CD4-positive, alpha-beta T cell (primary cell): Measurements from ENCODE around the gene ARHGDIB. TPM values are rescaled to one million over a fixed set of nuclear protein-coding genes. Genes with fewer than 3 reads are reported as not detected.
A peak's percentile ranks its signal among the peaks of the same experiment; 100 is the strongest.

Experiments
- ATAC-seq: fragments of 200-7000 bp; cut with Tn5 transposase; one replicate; pipeline ENCODE4 v1.10.0; 2022; ENCODE audit warnings: mild to moderate bottlenecking; ENCODE audit not compliant: poor library complexity
- CTCF ChIA-PET: fragments of 350-600 bp; sonication (Branson Sonifier 250); formaldehyde crosslinking; loops from one replicate; lab custom pipeline; 2021; ENCODE audit warnings: antibody characterized with exemption, inconsistent platforms; lab: Charles Lee
- POLR2A ChIA-PET: fragments of 350-600 bp; sonication (Branson Sonifier 250); formaldehyde crosslinking; loops from one replicate; lab custom pipeline; 2021; ENCODE audit warnings: antibody characterized with exemption, inconsistent platforms; lab: Charles Lee
- DNase-seq, 14 experiments: peaks; one replicate each; pipeline ENCODE4 v3.0.0-alpha.2; 2013 to 2020; ENCODE audit warnings: mixed read lengths in 2 of 14
- H3K27ac ChIP-seq, 2 donors: one replicate each; pipeline versions ENCODE4 v1.5.1 to v1.7.0; 2013; ENCODE audit warnings: low read length in 2 of 2, low read depth in 1 of 2, mild to moderate bottlenecking in 1 of 2
- H3K27me3 ChIP-seq, 2 experiments: 1 replicate in 1 of 2; 2 replicates in 1 of 2; pipeline versions ENCODE4 v1.6.1 to v1.7.0; 2013; ENCODE audit warnings: low read length in 2 of 2, control low read depth in 1 of 2, mild to moderate bottlenecking in 1 of 2, moderate library complexity in 1 of 2; ENCODE audit not compliant: insufficient read depth in 2 of 2, control insufficient read depth in 1 of 2
- H3K36me3 ChIP-seq: one replicate; pipeline ENCODE4 v1.6.1; 2013; ENCODE audit warnings: low read length, control low read depth; ENCODE audit not compliant: insufficient read depth
- H3K4me1 ChIP-seq: one replicate; pipeline ENCODE4 v1.6.1; 2013; ENCODE audit warnings: low read length, control low read depth; ENCODE audit not compliant: insufficient read depth
- H3K4me3 ChIP-seq: one replicate; pipeline ENCODE4 v1.5.1; 2013; ENCODE audit warnings: mild to moderate bottlenecking, low read length, moderate library complexity
- H3K9me3 ChIP-seq, 2 experiments: 1 replicate in 1 of 2; 2 replicates in 1 of 2; pipeline versions ENCODE4 v1.6.1 to v1.7.0; 2013; ENCODE audit warnings: low read length in 2 of 2, mild to moderate bottlenecking in 2 of 2, control low read depth in 1 of 2, moderate library complexity in 1 of 2; ENCODE audit not compliant: control insufficient read depth in 1 of 2, insufficient read depth in 1 of 2
- H3K27ac Mint-ChIP-seq: one replicate; pipeline ENCODE4 v1.8.0; 2020; ENCODE audit warnings: mixed read lengths
- H3K27me3 Mint-ChIP-seq: one replicate; pipeline ENCODE4 v1.8.0; 2021; ENCODE audit warnings: mixed read lengths
- H3K36me3 Mint-ChIP-seq: one replicate; pipeline ENCODE4 v1.8.0; 2021; ENCODE audit warnings: low read depth, mixed read lengths
- H3K4me1 Mint-ChIP-seq: one replicate; pipeline ENCODE4 v1.8.0; 2021; ENCODE audit warnings: low read depth, mixed read lengths
- H3K4me3 Mint-ChIP-seq: one replicate; pipeline ENCODE4 v1.8.0; 2020; ENCODE audit warnings: mild to moderate bottlenecking, mixed read lengths
- H3K9me3 Mint-ChIP-seq: one replicate; pipeline ENCODE4 v1.8.0; 2020; ENCODE audit warnings: mixed read lengths
- CTCF ChIP-seq: fragments of 200-600 bp; IDR thresholded peaks from one replicate; pipeline ENCODE4 v1.8.0; 2022; ENCODE audit warnings: antibody characterized with exemption, mild to moderate bottlenecking
- intact Hi-C, 2 experiments: fragments of 100-400 bp; cut with DNase I in 1 of 2; cut with micrococcal nuclease in 1 of 2; formaldehyde crosslinking; loops; one replicate each; pipeline versions ENCODE4 v1.15.1 to v1.9.0; 2023 to 2025; cut with DNase I, micrococcal nuclease
- total RNA-seq, 174 experiments: library from RNA in 2 of 174; stranded (reverse) in 2 of 174; gene quantifications; one replicate each; pipeline ENCODE4 v1.2.3 and lab custom pipeline; 2021 to 2026

The ARHGDIB gene
- total RNA-seq, 2 experiments from 2014 or later, result 872 to 942 TPM

GRCh38 chr12:14937689-14938088, 23.7 kb downstream of the ARHGDIB start:
- H3K27ac ChIP-seq, result no peak overlapping the region
- peak; percentile 59 for TF ChIP-seq CTCF
- H3K27me3 ChIP-seq, result no peaks in the 10 kb centered on the region
- peaks cover 63% of the 10 kb centered on the region for H3K4me1 Mint-ChIP-seq
- peaks cover 17% of the 10 kb centered on the region for H3K4me1 ChIP-seq
- ChIA-PET CTCF (interaction anchor here (0.8 to 3.6 kb wide), 5 partner anchors 11 to 58 kb away, joined by 3 to 30 read pairs (median 3); no protein-coding TSS in a partner anchor), POLR2A (interaction anchor here (0.6 to 7.7 kb wide), 8 partner anchors 8 to 58 kb away, joined by 3 to 71 read pairs (median 9); partner anchors contain the start of gene ARHGDIB)
- no peaks in the 10 kb centered on the region for H3K27me3 Mint-ChIP-seq
- H3K4me3 ChIP-seq, result no peak overlapping the region
- H3K4me3 Mint-ChIP-seq, result no peak overlapping the region
- peaks cover 3% of the 10 kb centered on the region for H3K9me3 Mint-ChIP-seq
- DNase-seq, result peak in 5 of 14 experiments; percentile 33 to 68 (median 55)
- H3K27ac Mint-ChIP-seq, result peak overlapping the region; percentile 72
- ATAC-seq, result peak; percentile 35
- intact Hi-C loops, result loop anchor here (2.0 kb wide), 4 partner anchors 19 to 91 kb away; no protein-coding TSS in a partner anchor
- H3K36me3 ChIP-seq, result peaks cover 83% of the 10 kb centered on the region
- peaks cover 95% of the 10 kb centered on the region for H3K36me3 Mint-ChIP-seq
- no peaks in the 10 kb centered on the region for H3K9me3 ChIP-seq

DNA sequence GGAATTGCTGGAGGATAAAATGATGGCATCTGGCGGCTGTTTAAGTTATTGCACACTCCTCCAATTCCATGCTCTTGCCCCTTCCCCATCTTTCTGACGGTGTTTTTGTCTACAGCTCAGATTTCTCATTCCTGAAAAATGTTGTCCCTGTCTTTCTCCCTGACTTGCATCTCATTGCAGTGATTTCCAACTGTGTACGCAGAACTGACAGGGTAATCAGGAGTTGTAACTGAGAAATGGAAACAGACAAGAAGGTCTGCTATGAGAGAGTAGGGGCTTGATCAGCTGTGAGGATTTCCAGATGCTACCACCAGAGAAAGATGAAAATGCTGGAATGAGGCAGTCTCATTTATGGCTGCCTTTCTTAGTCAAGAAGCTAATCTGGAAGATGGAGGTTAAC, 24.4 kb downstream of the ARHGDIB start:
- Histone ChIP-seq H3K36me3 (peaks cover 83% of the 10 kb centered on the region), H3K4me3 (no peak overlapping the region), H3K4me1 (peaks cover 17% of the 10 kb centered on the region), H3K27me3 (no peaks in the 10 kb centered on the region), H3K27ac (no peak overlapping the region), H3K9me3 (no peaks in the 10 kb centered on the region)
- peaks cover 57% of the 10 kb centered on the region for H3K4me1 Mint-ChIP-seq
- no peak for TF ChIP-seq CTCF
- no peak for DNase-seq
- H3K27ac Mint-ChIP-seq, result peak overlapping the region; percentile 18
- CTCF ChIA-PET, result interaction anchor here (0.8 to 3.6 kb wide), 4 partner anchors 9 to 58 kb away, joined by 3 to 30 read pairs (median 4); no protein-coding TSS in a partner anchor
- no peak overlapping the region for H3K4me3 Mint-ChIP-seq
- H3K36me3 Mint-ChIP-seq, result peaks cover 95% of the 10 kb centered on the region
- intact Hi-C loops, result loop anchor here (2.0 kb wide), 3 partner anchors 20 to 90 kb away; no protein-coding TSS in a partner anchor
- POLR2A ChIA-PET, result interaction anchor here (1.2 to 7.7 kb wide), 10 partner anchors 8 to 166 kb away, joined by 3 to 71 read pairs (median 8); partner anchors contain the start of gene ARHGDIB
- no peak for ATAC-seq
- H3K27me3 Mint-ChIP-seq, result no peaks in the 10 kb centered on the region
- H3K9me3 Mint-ChIP-seq, result peaks cover 3% of the 10 kb centered on the region

GRCh38 chr12:14936224-14936861, 25.1 kb downstream of the ARHGDIB start:
- Mint-ChIP-seq H3K4me3 (no peak overlapping the region), H3K4me1 (peaks cover 56% of the 10 kb centered on the region), H3K9me3 (peaks cover 3% of the 10 kb centered on the region), H3K27me3 (no peaks in the 10 kb centered on the region), H3K27ac (no peak overlapping the region), H3K36me3 (peaks cover 95% of the 10 kb centered on the region)
- Histone ChIP-seq H3K4me3 (no peak overlapping the region), H3K27me3 (no peaks in the 10 kb centered on the region), H3K4me1 (peaks cover 17% of the 10 kb centered on the region), H3K36me3 (peaks cover 83% of the 10 kb centered on the region), H3K9me3 (no peaks in the 10 kb centered on the region), H3K27ac (no peak overlapping the region)
- no peak for ATAC-seq
- ChIA-PET CTCF (interaction anchor here (0.6 to 3.6 kb wide), 5 partner anchors 9 to 131 kb away, joined by 3 to 30 read pairs (median 3); partner anchors contain the start of gene PDE6H), POLR2A (interaction anchor here (0.9 to 7.7 kb wide), 9 partner anchors 9 to 166 kb away, joined by 3 to 71 read pairs (median 9); partner anchors contain the start of gene ARHGDIB)
- peak; percentile 50 for TF ChIP-seq CTCF
- intact Hi-C loops, result loop anchor here (2.0 kb wide), 3 partner anchors 20 to 90 kb away; no protein-coding TSS in a partner anchor
- peak in 3 of 14 experiments; percentile 43 to 51 (median 50) for DNase-seq
